IPS-15b (cell line): ENCODE data around the gene ULBP1.
"Not testable (repeated sequence)": the region's sequence is repeated elsewhere in the genome, so short reads cannot be mapped to it uniquely, and the experiment has no call there.

ENCODE experiments used
- H3K27me3 ChIP-seq: one replicate; pipeline ENCODE4 v1.6.1; 2013; ENCODE audit warnings: low read length; ENCODE audit not compliant: control insufficient read depth, insufficient read depth
- H3K36me3 ChIP-seq: one replicate; pipeline ENCODE4 v1.6.1; 2013; ENCODE audit warnings: low read length; ENCODE audit not compliant: control insufficient read depth, insufficient read depth
- H3K4me1 ChIP-seq: one replicate; pipeline ENCODE4 v1.6.1; 2013; ENCODE audit warnings: mild to moderate bottlenecking, low read length; ENCODE audit not compliant: control insufficient read depth, insufficient read depth
- H3K4me3 ChIP-seq: one replicate; pipeline ENCODE4 v1.5.1; 2013; ENCODE audit warnings: low read depth, low read length
- H3K9ac ChIP-seq: one replicate; pipeline ENCODE4 v1.6.1; 2013; ENCODE audit warnings: low read depth, mild to moderate bottlenecking, low read length
- H3K9me3 ChIP-seq: one replicate; pipeline ENCODE4 v1.6.1; 2013; ENCODE audit warnings: mild to moderate bottlenecking, low read length; ENCODE audit not compliant: control insufficient read depth, insufficient read depth

Gene ULBP1

DNA sequence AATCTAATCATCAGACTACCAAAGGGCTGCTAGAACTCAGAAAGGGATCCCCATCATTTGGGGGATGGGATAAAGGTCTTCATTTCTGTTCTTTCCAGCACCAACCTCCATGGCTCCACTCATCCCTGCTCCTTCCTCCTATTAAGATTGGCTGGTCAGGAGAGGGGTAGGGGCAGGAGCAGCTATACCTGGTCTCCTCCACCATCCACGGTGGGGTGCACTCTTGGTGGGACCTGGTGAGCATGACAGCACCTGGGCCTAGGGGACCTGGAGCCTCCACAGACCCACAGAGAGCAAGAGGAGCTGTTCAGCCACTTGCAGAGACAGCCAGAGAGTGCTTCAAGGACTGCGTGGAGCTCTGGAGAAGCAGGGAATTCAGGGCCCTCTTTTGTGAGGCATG, 28.1 kb upstream of the ULBP1 start:
- no peaks in the 10 kb centered on the region for H3K36me3 ChIP-seq
- peaks cover 91% of the 10 kb centered on the region for H3K27me3 ChIP-seq
- no peak overlapping the region for H3K9ac ChIP-seq
- no peak overlapping the region for H3K4me3 ChIP-seq
- no peaks in the 10 kb centered on the region for H3K4me1 ChIP-seq
- H3K9me3 ChIP-seq, result no peaks in the 10 kb centered on the region

DNA sequence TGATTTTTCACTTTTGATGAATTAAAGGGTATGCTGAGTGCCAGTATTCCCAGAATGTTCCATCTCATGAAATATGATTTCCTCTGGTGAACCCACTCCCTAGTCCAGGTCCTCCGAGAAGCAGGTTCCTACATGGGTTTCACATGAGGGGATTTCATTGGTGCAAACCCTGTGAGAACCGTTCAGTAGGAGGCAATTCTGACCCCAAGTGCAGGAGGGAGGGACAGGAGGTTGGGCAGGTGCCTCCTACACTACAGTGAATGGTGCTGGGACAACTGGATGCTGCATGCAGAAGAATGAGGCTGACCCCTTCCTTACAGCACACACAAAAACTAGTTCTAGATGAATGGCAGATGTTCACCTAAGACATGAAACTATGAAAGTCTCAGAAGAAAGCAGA, 27.0 kb upstream of the ULBP1 start:
- peaks cover 91% of the 10 kb centered on the region for H3K27me3 ChIP-seq
- no peaks in the 10 kb centered on the region for H3K36me3 ChIP-seq
- H3K9ac ChIP-seq, result no peak overlapping the region
- no peak overlapping the region for H3K4me3 ChIP-seq
- no peaks in the 10 kb centered on the region for H3K4me1 ChIP-seq
- H3K9me3 ChIP-seq, result no peaks in the 10 kb centered on the region

DNA sequence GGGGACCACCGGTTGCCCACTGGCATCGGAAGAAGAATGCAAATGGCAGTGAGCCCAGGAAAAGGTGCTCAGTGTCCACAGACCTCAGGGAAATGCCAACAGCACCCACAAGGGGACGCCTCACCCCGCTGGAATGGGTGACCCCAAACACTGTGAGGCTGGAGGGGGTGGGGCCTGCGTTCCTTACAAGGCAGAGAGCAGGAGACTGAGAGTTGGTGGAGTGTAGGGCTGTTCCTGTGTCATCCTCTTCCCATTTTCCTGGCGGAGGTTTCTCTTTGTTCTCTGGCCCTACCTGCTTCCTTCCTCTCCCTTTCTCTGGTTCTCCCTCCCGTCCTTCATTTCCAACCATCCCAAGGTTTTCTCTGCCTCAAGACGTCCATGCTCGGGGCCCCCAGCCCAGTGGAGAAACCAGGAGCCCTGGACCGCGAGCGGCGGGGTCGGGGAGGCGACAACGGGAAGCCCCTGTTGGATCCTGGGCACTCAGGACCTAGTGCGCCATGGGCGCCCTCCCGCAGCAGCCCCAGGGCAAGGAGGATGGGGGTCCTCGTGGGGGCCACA, 25.7 kb upstream of the ULBP1 start:
- H3K4me1 ChIP-seq, H3K9me3 ChIP-seq, H3K9ac ChIP-seq, H3K36me3 ChIP-seq: not testable (repeated sequence)
- Histone ChIP-seq H3K27me3 (peaks cover 97% of the 10 kb centered on the region), H3K4me3 (peak overlapping the region; percentile 35)

DNA sequence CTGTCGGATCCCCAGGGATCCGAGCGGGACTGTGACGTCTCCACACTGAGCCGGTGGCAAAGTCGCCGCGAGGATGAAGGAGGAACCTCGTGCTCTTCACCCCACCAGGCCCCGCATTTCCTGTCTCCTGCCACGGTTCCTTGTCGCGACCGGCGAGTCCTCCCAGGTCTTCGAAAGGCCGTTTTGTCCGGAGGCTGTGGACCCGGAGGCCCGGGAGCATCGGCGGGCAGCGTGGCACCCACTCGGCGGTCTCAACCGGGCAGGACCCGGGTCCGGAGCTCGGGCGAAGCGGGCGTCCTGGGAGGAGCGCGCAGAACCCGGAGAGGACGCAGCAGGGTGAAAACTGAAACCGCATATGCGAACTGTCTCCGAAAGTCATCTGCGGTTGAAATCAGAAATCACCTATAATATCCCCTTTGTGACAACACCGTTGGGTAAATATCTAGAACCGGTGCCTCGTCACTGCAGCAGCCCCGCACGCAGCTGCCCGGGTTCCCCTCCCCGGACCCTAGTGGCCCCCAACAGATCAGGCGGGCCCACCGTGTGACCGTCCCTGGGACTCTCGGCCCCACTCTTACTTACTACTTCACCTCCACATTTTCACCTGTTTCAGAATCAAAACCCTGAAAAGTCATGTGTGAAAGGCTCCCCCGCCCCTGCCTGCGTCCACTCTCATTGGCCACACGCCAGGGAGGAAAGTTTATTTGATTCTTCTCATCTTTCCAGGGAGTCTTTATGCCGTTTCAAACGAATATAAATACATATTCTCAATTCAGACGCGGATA, 25.0 kb upstream of the ULBP1 start:
- no peaks in the 10 kb centered on the region for H3K4me1 ChIP-seq
- no peaks in the 10 kb centered on the region for H3K36me3 ChIP-seq
- no peak overlapping the region for H3K9ac ChIP-seq
- peak overlapping the region; percentile 35 for H3K4me3 ChIP-seq
- H3K27me3 ChIP-seq, result peaks cover 99% of the 10 kb centered on the region
- no peaks in the 10 kb centered on the region for H3K9me3 ChIP-seq

DNA sequence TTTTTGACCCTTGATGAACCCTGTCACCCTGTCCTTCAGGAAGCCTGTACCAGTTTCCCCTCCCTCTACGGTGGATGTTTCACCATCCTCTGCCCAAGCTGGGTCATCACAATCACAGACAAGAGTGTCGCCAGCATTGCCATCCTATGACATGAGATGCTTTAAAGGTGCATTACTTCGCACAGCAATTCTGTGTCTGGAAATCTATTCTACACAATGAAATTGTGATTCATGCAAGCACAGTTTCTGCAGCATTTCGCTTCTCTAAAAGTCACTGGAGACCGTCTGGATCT, 24.4 kb upstream of the ULBP1 start:
- Histone ChIP-seq H3K27me3 (peaks cover 98% of the 10 kb centered on the region), H3K4me1 (no peaks in the 10 kb centered on the region), H3K36me3 (no peaks in the 10 kb centered on the region), H3K9me3 (no peaks in the 10 kb centered on the region), H3K4me3 (peak overlapping the region; percentile 26), H3K9ac (no peak overlapping the region)

DNA sequence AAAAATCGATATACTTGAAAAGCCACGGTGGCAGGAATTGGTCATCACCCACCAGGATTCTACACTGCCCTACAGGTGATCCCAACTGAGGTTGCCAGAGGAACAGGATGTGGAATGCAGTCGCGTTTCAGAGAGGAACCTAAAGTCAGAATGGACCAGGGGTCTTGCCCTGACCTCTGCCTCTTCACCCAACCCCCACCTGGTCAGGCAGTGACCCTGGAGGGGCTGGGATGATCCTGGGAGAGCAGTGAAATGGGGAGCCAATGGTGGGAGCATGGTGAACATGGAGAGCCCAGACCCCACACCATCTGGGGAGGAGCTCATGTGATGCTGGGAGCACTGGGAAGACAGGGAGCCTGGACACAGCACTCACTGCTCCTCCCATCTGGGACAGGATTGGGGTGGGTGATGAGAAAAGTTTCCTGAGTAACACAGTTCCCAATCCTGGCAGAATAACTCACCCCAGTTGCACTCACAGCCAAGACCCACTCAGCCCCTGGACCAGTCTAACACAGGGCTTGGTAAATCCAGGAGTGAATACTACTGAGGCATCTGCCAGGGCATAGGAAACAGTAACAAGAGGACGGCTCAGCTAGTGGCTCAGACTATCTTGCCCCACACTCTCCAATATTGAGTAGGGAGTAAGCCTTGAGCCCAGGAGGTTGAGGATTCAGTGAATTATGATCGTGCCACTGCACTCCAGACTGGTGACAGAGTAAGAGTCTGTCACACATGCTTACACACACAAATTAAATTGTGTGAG, 23.7 kb upstream of the ULBP1 start:
- Histone ChIP-seq H3K27me3 (peaks cover 94% of the 10 kb centered on the region), H3K9ac (no peak overlapping the region), H3K9me3 (no peaks in the 10 kb centered on the region)

DNA sequence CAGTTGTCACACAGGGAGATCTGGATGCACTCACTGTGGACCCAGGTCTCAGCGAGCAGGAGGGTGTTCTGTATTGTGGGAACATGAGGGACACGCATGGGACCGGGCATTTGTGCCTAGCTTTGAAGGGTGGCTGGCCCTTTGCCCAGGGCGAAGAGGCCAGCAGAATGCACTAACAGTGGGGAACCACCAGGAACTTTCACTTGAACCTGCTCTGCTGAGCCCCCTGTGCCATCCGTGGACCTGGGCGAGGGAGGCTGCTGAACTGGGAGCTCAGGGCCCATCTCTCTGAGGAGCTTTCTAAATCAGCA, 23.1 kb upstream of the ULBP1 start:
- Histone ChIP-seq H3K4me1 (no peaks in the 10 kb centered on the region), H3K36me3 (no peaks in the 10 kb centered on the region), H3K9me3 (no peaks in the 10 kb centered on the region), H3K9ac (no peak overlapping the region), H3K27me3 (peaks cover 89% of the 10 kb centered on the region), H3K4me3 (peak overlapping the region; percentile 62)

More for the DNA sequence above, 23.7 kb upstream of the ULBP1 start:
- Histone ChIP-seq H3K4me1 (no peaks in the 10 kb centered on the region), H3K36me3 (no peaks in the 10 kb centered on the region), H3K4me3 (peak overlapping the region; percentile 62)

DNA sequence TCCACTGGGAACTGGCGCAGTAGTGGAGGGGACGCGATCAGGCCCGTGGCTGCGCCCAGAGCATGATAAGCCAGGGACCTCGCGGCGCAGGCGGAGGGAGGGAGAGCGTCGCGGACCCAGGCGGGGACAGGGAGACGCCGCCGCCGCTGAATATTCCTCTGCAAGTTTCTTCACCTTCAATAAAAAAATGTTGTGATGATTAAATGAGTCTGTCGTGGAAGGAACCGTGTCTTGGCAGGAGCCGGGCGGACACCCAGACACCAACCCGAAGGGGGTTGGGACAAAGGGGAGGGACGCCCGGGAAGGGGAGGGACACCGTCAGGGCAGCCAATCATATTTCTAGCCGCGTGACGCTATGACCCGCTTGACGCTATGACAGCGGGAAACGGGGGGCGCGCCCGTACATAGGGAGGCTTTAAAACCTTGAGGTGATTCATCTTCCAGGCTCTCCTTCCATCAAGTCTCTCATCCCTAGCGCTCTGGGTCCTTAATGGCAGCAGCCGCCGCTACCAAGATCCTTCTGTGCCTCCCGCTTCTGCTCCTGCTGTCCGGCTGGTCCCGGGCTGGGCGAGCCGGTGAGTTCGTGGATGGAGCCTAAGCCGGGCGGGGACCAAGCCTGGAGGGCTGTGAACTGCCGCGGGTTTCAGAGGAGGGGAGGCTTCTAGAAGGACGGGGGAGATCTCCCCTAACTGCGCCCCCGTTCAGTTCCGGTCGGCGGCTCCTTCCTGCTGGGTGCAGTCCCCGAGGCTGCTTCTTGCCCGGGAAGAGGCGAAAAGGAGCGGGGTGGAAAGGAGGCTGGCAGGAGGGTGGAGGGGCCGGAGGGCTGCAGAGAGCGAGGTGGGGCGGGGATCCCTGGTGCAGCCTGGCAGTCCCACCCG, 21.9 kb upstream of the ULBP1 start, which contains the start of gene ULBP2:
ULBP2 (plus strand) TSS at position 432 of the 878 bp plus-strand sequence; CDS start at position 491, 59 bp downstream.
- no peaks in the 10 kb centered on the region for H3K36me3 ChIP-seq
- H3K9ac ChIP-seq, result no peak within 1 kb of the TSS
- H3K27me3 ChIP-seq, result peaks cover 83% of the 10 kb centered on the region
- no peaks in the 10 kb centered on the region for H3K9me3 ChIP-seq
- H3K4me3 ChIP-seq, result peak within 1 kb of the TSS; percentile 62
- no peaks in the 10 kb centered on the region for H3K4me1 ChIP-seq

DNA sequence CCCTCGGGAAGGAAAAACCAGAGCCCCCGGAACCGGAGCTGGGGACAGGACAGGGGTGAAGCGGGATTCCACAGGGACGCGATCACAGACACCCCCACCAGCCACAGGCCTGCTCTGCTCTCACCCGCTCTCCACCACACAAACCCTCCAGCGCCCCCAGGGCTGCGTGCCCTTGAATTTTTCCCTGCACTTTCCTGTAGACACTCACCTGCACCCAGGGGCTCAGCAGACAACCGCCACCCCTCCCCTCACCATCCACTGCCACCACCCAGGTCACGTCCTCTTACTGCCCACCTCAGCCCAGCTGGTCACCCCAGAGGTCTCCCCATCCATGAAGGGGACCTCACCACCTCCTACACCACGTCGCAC, 21.3 kb upstream of the ULBP1 start:
- no peaks in the 10 kb centered on the region for H3K36me3 ChIP-seq
- peak overlapping the region; percentile 62 for H3K4me3 ChIP-seq
- H3K9ac ChIP-seq, result no peak overlapping the region
- H3K9me3 ChIP-seq, result no peaks in the 10 kb centered on the region
- no peaks in the 10 kb centered on the region for H3K4me1 ChIP-seq
- H3K27me3 ChIP-seq, result peaks cover 79% of the 10 kb centered on the region

DNA sequence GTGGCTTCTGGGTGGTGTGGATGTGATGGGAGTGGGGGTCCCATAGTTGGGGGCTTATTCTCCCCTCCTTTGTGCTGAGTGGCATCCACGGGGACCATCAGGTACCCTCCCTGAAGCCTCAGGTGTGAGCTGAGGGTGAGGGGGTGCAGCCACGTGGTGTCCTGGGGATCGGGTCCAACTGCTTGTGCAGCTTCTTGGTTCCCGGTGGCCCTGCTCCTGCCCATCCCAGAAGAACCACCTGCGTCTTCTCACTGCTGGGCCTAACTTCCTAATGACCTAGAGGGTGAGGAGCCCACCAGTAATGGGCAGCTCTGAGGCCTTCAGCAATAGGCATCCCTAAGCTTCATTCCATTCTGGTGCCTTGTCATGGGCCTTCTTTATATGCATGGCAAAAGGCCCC, 20.4 kb upstream of the ULBP1 start:
- peaks cover 77% of the 10 kb centered on the region for H3K27me3 ChIP-seq
- H3K4me1 ChIP-seq, H3K36me3 ChIP-seq, H3K9me3 ChIP-seq, H3K4me3 ChIP-seq, H3K9ac ChIP-seq: not testable (repeated sequence)

DNA sequence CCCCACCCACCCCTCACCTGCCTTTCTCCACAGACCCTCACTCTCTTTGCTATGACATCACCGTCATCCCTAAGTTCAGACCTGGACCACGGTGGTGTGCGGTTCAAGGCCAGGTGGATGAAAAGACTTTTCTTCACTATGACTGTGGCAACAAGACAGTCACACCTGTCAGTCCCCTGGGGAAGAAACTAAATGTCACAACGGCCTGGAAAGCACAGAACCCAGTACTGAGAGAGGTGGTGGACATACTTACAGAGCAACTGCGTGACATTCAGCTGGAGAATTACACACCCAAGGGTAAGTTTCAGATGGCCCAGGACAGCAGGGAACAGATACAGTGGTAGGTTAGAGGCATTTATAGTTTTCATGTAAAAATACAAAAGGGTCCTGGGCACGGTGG, 18.5 kb upstream of the ULBP1 start:
- not testable (repeated sequence) for H3K9ac ChIP-seq, H3K4me3 ChIP-seq, H3K9me3 ChIP-seq, H3K4me1 ChIP-seq, H3K36me3 ChIP-seq
- peaks cover 77% of the 10 kb centered on the region for H3K27me3 ChIP-seq
